Measurements from ENCODE around the gene MDFI.
A peak's percentile ranks its signal among the peaks of the same experiment; 100 is the strongest.

MDFI gene

DNA sequence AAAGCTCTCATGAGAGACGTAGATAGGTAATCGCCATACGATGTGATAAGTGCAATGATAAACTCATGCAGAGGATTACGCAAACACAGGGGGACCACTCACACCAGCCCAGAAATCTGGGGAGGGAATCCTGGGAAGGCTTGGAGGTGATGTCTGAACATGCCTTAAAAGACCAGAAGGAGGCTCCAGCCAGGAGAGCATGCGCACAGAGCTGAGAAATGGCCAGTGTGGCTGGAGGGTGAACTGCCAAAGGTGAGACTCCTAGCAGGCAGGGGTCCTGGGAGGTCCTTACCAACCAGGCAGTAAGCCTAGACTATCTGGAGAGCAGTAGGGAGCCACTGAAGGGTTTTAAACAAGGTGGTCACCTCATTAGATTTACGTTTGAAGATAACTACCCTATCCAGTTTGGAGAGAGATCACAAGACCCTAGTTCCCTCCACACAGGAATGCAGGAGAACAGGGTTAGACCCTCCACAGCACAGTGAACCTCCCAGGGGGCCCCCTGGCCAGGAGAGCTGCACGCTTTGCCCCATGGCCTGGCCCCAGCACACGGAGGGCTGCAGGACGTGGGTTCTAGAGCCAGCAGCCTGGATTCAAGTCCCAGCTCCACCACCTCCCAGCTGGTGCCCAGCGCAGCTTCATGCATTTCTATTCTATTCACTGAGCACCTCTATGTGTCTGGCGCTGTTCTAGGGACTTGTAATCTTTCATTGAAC lies 13.1 kb downstream of the MDFI start:
- DNase-seq (ENCODE audit: low read depth), result no peak

GRCh38 chr6:41651962-41652657 lies 13.8 kb downstream of the MDFI start:
- DNase-seq (ENCODE audit: low read depth), result no peak

GRCh38 chr6:41652866-41653652 lies 14.8 kb downstream of the MDFI start:
- DNase-seq (ENCODE audit: low read depth), result peak; percentile 27

DNA sequence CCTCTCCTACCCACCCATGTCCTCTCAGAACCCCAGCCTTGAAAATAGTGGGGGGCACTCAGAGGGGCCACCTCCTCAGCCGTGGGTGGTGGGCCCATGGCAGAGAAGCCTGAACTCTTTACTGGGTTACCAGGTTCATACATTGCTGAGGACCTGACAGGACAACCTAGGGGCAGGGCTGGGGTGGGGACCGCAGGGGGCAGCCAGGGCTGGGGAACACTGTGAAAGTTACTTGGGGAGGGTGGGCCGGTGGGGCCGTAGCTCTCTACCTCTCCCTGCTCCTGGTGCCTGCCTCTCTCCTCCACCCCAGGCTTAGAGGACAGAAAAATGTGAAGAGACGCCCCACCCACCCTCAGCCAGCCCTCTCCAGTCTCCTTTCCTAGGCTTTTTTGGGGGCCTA lies 15.4 kb downstream of the MDFI start:
- no peak for DNase-seq (ENCODE audit: low read depth)

DNA sequence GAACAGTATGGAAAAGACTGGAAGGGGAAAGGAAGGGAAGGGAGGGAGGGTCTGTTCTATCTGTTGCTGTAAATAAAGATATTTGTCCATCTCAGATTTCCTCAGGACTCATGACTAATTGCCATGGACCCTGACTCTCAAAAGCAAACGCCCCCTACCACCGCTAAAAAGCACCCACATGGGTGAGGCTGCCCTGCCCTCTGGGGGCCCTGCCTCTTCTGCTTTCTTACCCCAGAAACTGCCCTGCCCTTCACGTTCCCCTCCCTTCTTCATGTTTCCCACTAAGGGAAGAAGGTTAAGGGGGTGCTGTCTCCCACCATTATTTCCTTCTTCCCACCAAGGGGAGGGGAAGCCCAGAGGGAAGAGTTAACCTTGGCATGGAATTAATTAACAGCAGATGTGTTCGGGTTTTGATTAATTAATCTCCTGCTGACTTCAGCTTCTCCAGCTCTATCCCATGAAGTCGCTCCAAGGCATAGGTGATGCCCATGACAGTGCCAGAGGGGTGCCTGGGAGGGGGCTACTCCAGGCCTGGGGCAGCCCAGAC lies 16.0 kb downstream of the MDFI start:
- DNase-seq (ENCODE audit: low read depth), result no peak

- DNase-seq (ENCODE audit: low read depth), result no peak
Observed at GRCh38 chr6:41654698-41655151, 16.5 kb downstream of the MDFI start.

GRCh38 chr6:41655176-41655575 lies 16.9 kb downstream of the MDFI start:
- DNase-seq (ENCODE audit: low read depth), result no peak

DNA sequence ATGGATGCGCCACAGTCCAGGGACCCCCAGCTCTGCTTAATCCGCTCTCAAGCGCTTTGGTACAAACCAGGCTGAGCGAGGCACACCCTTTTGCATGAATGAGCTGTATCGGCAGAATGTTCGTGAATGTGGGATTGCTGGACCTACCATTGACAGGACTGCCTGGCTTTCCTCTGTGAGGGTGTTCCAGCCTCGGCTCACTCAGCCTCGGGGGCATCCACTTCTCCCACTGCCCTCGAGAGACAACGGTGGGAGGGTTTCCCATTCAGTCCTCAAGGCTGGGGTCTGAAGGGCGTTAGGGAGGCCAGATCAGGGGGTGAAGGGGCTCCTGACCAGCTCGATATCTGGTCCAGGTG lies 17.4 kb downstream of the MDFI start:
- DNase-seq (ENCODE audit: low read depth), result no peak

GRCh38 chr6:41656002-41656691 lies 17.9 kb downstream of the MDFI start:
- DNase-seq (ENCODE audit: low read depth), result peak; percentile 7

DNA sequence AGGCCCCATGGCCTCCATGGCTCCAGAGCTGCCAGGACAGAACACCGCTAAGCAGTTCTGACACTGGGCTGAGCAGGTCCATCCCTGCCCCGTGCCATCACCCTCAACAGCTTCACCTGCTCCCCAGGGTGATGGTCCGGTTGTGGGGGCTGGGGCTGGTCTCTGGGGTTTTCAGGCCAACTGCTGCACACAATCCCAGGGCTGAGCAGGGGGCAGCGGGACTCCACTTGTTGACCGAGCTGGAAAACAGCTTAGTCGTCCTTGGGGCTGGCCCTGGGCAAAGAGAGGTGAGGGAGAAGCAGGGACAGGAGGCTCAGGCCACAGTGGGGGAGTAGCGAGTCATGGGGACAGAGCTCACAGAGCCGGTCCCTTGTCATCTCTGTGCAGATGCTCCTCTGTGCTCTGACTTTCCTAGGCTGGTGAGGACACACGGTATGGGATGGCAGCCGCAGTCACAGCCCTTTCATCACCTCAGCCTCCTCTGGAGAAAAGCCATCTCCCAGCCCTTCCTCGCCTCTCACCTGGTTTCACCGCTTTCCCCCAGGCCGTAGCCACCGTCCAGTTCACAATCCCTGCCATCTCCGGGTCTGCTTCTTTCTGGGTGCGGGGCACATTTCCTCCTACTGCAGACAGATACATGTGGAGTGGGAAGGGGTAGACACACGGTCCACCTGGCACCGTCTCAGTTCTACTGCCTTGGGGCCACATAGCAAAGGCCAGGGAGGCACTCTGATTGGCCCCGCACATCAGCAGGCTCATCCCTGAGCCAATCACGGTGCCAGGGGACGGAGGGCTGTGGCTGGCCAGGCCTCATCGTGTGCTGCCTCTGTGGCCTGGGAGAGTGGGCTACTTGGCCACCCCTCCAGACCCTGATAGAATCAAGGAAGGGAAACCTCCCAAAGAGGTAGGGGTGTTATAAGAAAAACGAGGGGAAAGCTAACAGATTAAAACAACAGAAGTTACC lies 19.1 kb downstream of the MDFI start:
- no peak for DNase-seq (ENCODE audit: low read depth)

DNA sequence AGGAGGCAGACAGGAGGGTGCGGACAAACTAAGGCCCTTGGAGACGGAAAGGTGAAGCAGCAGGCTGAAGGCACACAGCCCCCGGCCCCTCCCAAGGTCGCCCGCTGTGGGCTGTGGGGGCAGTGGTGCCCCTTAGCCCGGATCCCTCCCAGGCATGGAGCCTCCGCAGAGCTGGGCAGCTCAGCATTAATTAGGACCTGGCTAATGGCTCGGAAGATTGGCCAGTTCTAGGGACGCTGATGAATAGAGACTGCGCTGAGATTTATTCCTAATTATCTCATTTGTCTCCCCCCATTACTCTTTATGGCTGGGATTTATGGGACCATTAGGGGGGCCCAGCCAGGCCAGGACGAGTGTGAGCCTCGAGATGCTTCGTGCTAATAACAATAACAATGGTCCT lies 20.4 kb downstream of the MDFI start:
- no peak for DNase-seq (ENCODE audit: low read depth)

- DNase-seq (ENCODE audit: low read depth), result no peak
Observed at GRCh38 chr6:41659935-41660334, 21.7 kb downstream of the MDFI start.

- no peak for DNase-seq (ENCODE audit: low read depth)
Observed at GRCh38 chr6:41663568-41663967, 25.3 kb downstream of the MDFI start.

DNA sequence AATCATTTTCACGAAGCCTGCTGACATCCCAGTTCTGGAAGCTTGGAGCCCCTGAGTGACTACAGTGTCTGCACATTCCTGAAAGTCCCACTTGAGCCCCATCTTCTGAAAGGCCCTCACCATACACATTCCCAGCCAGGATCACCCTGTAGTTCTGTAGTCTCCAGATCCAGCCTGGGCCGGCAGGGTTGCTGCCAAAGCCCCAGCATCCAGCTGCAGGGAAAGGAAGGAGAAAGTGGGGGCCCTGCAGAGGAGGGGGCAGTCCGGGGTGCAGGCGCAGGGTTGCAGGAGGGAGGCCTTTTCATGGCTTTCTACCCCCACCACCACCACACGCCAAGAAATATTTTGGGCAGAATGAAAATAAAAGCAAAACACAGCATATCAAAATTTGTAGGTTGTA lies 26.0 kb downstream of the MDFI start:
- no peak for DNase-seq (ENCODE audit: low read depth)

DNA sequence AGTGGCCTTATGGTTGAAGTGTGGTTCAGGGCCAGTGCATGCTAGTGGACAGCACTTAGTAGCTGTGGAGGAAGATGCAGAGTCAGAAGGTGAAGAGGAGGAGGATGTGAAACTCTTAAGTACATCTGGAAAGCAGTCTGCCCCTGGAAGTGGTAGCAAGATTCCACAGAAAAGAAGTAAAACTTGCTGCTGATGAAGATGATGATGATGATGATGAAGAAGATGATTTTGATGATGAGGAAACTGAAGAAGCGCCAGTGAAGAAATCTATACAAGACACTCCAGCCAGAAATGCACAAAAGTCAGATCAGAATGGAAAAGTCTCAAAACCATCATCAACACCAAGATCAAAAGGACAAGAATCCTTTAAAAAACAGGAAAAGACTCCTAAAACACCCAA lies 28.9 kb downstream of the MDFI start:
- DNase-seq (ENCODE audit: low read depth), result no peak

- DNase-seq (ENCODE audit: low read depth), result no peak
Observed at GRCh38 chr6:41668968-41669367, 30.7 kb downstream of the MDFI start.

GRCh38 chr6:41670703-41671360 lies 32.6 kb downstream of the MDFI start:
- DNase-seq (ENCODE audit: low read depth), result no peak

DNA sequence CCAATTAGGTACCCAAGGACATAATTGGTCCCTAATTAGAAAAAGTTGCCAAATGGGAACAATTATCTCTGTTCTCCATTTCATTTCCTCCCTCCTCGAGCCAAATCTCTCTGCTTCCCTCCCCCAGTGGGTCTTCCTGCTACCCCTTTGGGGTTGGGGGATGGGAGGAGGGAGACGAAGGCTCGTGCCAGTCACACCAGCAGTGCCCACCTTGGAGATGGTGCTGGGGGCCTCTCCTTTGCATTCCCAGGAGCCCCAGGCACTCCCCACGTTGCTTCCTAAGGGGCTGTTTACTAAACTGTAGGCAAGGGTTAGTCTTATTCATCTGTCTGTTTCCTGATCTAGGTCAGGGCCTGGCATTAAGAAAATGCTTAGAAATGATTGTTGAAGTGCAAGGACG lies 33.1 kb downstream of the MDFI start:
- DNase-seq (ENCODE audit: low read depth), result no peak

DNA sequence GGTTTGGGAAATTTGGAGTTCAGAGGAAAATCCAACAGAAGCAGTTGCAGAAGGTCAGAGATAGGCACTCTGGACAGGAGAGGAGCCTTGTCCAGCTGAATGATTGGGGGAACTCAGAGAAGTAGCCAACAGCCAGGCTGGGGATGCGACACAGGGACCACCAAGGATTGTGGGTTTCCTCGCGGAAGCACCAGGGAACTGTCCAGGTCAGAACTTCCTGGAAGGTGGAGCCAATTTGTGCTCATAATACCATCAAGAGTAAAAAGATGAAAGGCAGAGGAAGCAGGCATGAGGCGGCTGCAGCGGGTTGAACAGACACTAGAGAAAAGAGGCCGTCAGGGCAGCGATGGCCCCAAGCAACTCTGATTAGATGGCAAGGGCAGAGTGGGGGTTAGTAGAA lies 33.7 kb downstream of the MDFI start:
- no peak for DNase-seq (ENCODE audit: low read depth)

All from fibroblast of gingiva (primary cell).